GM21381 (cell line): ENCODE data around the gene CNDP1.

ENCODE experiments used
- ATAC-seq: cut with Tn5 transposase; IDR thresholded peaks from one replicate; pipeline ENCODE4 v1.9.1; 2021; ENCODE audit warnings: mild to moderate bottlenecking, moderate library complexity; ENCODE audit not compliant: unreplicated experiment

Gene CNDP1

GRCh38 chr18:74506448-74507084, 27.7 kb upstream of the CNDP1 start:
- no peak for ATAC-seq

GRCh38 chr18:74507097-74507881, 27.0 kb upstream of the CNDP1 start:
- no peak for ATAC-seq

GRCh38 chr18:74507927-74508326, 26.4 kb upstream of the CNDP1 start:
- no peak for ATAC-seq

- no peak for ATAC-seq
Measured at GRCh38 chr18:74508366-74508765, 25.9 kb upstream of the CNDP1 start.

GRCh38 chr18:74508821-74509225, 25.5 kb upstream of the CNDP1 start:
- ATAC-seq = no peak

- no peak for ATAC-seq
Measured at GRCh38 chr18:74509856-74510769, 24.2 kb upstream of the CNDP1 start.

- ATAC-seq = no peak
Measured at GRCh38 chr18:74510770-74511095, 23.6 kb upstream of the CNDP1 start.

- ATAC-seq = no peak
Measured at GRCh38 chr18:74511823-74512222, 22.5 kb upstream of the CNDP1 start.

GRCh38 chr18:74512321-74513053, 21.8 kb upstream of the CNDP1 start:
- no peak for ATAC-seq

GRCh38 chr18:74513149-74513882, 21.0 kb upstream of the CNDP1 start:
- ATAC-seq = no peak

DNA sequence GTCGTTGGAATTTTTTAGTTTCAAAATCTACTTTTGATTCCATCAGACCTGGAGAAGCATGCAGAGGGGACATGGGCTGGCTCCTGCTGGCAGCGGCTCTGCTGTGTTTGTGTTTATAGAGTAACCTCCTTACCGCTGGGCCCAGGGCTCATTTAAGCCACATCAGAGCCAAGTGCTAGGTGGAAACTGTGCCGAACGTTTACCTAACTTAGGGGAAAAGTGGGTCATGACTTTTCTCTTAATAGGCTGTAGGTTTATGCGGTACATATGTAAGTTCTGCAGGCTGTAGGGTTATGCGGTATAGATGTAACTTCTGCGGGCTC, 20.5 kb upstream of the CNDP1 start:
- no peak for ATAC-seq

- no peak for ATAC-seq
Measured at GRCh38 chr18:74514860-74515495, 19.3 kb upstream of the CNDP1 start.

GRCh38 chr18:74515620-74516231, 18.6 kb upstream of the CNDP1 start:
- no peak for ATAC-seq

DNA sequence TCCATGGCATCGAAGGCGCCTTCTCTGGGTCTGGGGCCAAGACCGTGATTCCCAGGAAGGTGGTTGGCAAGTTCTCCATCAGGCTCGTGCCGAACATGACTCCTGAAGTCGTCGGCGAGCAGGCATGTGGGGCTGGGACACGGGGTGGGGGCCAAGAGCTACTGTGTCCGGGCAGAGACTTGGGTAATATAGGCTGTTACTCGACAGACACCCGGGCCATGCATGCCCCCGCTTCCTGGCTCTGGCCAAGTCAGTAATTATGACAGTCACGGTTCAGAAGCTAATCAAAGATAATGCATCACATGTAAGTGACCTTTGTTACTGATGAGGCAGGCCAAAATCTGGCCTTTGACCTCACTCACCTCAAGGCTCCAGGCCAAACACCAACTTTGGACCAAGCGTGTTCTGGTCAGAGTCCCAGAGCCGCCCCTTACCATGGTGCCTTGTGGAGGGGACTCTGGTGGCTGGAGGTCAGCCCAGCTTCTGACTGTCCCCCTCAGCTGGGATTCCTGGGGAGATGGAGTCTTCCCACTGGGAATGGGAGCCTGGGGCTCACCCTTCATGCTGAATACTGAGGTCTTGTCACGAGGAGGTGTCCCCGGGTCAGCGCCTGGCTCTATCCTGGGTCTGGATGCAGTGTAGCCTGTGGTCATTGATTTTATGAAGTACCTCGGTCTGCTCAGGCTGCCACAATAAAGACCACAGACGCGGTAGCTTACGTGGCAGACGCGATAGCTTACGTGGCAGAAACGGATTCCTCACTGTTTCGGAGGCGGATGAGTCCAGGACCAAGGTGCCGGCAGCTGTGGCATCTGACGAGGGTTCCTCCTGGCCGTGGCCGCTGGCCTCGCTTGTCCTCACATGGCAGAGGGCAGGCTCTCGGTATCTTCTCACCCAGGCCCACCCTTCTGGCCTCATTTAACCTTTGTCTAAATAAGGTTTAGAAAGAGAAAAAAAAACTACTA, 17.7 kb upstream of the CNDP1 start:
- no peak for ATAC-seq

- no peak for ATAC-seq
Measured at GRCh38 chr18:74517236-74517630, 17.1 kb upstream of the CNDP1 start.

- ATAC-seq = no peak
Measured at GRCh38 chr18:74518456-74519295, 15.6 kb upstream of the CNDP1 start.

- no peak for ATAC-seq
Measured at GRCh38 chr18:74519320-74520095, 14.8 kb upstream of the CNDP1 start.
